Stimulated activated CD8-positive, alpha-beta memory T cell treated with anti-CD3 and anti-CD28 coated beads, Interleukin-7, amount 100 ng/mL, for 4 hours (primary cell): ENCODE results near the gene SPIC.

Source experiments
- DNase-seq, 2 donors: peaks; one replicate each; pipeline ENCODE4 v3.0.0-alpha.2; 2020; ENCODE audit warnings: low read depth in 2 of 2

SPIC gene

DNA sequence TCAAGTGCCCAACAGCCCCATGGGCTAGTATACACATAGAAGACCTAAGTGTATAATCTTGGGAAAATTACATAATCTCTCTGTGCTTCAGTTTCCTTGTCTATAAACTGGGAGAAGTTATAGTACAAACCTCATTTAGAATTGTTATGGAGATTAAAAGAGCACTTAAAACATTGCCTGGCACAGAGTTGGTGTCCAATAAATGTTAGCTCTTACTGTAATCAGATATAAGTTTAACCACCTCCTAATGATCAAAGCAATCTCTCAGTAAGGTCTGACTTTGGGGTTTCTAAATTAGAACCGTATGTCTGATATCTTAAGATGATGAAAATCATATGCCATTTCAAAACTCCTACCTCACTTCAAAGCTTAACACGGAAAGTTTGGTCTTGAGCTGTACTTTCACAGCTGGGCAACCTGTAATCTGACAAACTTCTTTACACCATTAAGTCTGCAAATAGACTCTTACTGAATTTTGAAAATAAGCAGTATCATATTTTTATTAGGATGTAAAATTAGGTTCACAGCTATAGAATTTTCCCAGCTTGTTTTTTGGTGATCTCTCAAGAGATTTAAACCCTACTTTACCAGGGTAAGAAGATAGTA lies 61.0 kb downstream of the SPIC start:
- no peak for DNase-seq
